Stimulated activated CD8-positive, alpha-beta memory T cell treated with anti-CD3 and anti-CD28 coated beads, Interleukin-7, amount 100 ng/mL, for 24 hours (primary cell): Measurements from ENCODE around the gene DR1.
"Not testable (repeated sequence)": the region's sequence is repeated elsewhere in the genome, so short reads cannot be mapped to it uniquely, and the experiment has no call there.

Source experiments
- DNase-seq: peaks from one replicate; pipeline ENCODE4 v3.0.0-alpha.2; 2020; ENCODE audit warnings: low read depth

DR1 gene

GRCh38 chr1:93340090-93340489, 5.6 kb upstream of the DR1 start:
- DNase-seq = no peak

DNA sequence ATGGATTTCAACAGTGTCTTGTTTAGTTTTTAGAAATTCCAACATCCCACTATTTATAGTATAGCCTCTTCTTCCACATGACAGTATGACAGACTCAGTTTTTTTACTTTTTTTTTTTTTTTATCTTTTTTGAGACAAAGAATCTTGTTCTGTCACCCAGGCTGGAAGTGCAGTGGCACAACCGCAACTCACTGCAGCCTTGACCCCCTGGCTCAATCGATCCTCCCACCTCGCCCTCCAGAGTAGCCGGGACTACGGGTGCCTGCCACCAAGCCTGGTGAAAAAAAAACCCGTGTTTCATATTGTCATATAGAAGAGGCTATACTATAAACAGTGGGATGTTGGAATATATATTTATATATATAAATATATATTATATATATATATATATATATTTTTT, 1.2 kb upstream of the DR1 start:
- DNase-seq = no peak

- DNase-seq = no peak
These were observed 648 bp upstream of the DR1 start for GRCh38 chr1:93344886-93345632.

DNA sequence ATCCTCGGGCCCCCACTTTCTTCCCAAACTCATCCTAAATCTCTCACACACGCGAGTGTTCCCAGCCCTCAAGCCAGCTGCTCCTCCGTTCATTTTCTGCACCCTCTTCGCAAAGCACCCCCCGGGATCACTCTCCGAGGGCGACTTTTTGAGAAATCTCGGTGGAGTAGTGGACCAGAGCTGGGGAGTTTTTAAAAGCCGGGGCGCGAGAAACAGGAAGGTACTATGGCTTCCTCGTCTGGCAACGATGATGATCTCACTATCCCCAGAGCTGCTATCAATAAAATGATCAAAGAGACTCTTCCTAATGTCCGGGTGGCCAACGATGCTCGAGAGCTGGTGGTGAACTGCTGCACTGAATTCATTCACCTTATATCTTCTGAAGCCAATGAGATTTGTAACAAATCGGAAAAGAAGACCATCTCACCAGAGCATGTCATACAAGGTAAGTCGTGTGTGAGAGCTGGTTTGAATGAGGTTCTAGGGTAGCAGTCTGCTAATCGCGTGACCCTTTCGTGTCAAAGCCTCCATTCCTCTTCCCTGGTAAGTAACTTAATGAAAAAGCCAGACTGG, 800 bp downstream of the DR1 start:
- no peak for DNase-seq

GRCh38 chr1:93347334-93347899, 1.7 kb downstream of the DR1 start:
- DNase-seq = no peak

DNA sequence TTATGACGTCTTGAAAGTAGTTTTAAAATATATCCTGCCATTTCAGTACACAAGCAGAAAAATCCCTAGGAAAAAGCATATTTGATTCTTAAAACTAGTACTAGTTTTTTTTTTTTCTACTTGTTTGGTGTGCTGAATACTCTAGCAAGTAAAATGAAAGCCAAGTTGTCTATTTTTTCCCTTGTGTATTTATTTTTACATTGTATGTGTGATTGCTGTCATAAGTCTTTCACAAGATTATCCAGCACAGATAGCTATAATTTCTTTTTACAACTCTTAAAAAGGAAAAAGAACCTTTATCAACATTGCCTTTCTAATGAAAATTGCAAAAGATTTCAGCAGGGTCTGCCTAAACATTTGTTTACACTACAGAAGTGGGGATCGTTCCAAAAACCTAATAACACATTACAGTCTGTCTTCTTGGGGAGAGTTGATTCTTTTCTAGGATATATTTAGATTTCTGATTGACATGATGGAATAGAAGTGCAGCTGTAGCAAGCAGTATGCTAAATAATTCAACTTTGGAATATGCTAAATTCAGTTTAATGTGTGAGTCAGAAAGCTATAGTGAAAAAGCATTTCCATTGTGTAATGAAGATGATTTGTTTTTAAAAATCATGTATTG, 2.5 kb downstream of the DR1 start:
- DNase-seq = no peak

GRCh38 chr1:93349231-93350135, 3.8 kb downstream of the DR1 start:
- DNase-seq = no peak

DNA sequence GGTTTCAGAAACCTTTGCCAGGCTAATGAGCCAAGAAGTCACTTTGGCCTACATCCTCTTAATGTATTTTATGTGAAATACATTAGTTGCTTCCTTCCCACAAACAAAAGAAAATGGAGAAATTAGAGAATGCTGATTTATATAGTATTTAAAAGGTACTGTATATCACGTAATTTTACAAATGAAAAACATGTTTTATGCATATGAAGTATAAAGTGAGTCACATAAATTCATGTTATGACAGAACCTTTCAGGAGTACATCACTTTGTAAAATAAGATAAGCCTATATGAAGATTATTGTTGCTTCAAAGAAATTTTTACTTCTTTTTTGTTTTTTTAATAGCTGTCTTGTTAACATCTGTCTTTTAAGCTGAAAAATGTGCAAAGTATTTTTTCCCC, 4.6 kb downstream of the DR1 start:
- no peak for DNase-seq

DNA sequence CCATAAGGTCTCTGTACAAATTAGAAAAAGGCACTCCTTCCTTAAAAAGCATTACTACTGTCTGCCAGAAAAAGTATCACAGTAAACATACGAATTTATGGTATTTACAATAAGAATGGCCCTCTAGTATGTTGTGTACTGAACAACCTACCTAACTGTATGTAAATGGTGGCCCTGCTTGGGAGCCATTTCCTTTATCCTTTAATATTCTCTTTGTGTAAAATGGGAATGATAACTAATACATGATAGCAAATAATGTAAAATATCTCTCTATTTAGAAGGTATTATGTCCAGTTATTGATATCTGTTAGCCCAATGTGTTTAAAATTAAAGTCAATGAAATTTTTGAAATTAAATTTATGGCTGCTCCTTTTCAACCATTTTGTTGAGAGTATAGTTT, 5.2 kb downstream of the DR1 start:
- DNase-seq = no peak

DNA sequence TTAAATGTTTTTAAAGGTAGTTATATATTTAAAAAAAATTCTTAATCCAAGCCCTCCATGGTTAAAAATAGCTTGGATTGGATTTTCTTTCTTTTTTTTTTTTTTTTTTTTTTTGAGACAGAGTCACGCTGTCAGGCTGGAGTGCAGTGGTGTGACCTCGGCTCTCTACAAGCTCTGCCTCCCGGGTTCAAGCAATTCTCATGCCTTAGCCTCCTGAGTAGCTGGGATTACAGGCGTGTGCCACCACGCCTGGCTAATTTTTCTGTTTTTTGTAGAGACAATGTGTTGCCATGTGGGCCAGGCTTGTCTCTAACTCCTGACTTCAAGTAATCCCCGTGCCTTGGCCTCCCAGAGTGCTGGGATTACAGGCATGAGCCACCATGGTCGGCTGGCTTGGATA, 5.6 kb downstream of the DR1 start:
- not testable (repeated sequence) for DNase-seq

GRCh38 chr1:93352376-93352775, 6.7 kb downstream of the DR1 start:
- DNase-seq = no peak

GRCh38 chr1:93353286-93353685, 7.6 kb downstream of the DR1 start:
- DNase-seq = no peak

DNA sequence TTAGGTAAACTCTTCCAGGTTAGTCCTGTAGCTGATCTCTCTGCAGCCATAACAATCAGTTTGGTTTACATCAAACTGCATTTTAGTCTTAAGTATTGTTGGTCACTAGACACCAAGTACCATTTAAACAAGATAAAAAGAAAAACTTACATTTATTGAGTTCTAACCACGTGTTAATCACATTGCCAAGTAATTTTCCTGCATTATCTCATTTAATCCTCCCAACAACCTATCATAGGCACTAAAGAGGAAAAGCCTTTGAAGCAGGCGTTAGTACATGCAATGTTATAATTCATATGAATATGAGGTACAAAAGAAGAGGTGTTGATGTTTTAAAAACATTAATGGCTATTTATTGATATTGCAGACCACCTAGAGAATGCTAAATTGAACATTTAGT, 9.0 kb downstream of the DR1 start:
- no peak for DNase-seq

GRCh38 chr1:93357242-93357641, 11.5 kb downstream of the DR1 start:
- DNase-seq = no peak

DNA sequence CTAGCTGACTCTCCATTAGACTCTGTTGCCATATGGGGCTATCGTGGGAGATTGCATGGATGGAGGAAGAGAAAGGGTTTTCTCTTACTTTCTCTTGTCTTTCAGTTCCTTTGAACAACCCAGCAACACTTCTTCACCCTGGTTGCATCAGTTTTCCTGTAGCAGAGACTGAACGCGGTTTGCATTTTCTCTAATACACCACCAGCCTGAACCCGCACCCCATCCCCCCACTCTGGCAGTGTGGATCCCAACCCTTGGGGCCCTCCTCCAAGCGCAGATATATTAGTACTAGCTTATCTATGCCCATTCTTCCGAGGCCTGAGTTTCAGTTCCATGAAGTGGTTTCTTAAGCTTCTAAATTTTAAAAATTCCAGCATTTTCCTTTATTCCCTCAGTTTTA, 12.6 kb downstream of the DR1 start:
- no peak for DNase-seq

- no peak for DNase-seq
These were observed 14.4 kb downstream of the DR1 start for GRCh38 chr1:93360111-93360510.

DNA sequence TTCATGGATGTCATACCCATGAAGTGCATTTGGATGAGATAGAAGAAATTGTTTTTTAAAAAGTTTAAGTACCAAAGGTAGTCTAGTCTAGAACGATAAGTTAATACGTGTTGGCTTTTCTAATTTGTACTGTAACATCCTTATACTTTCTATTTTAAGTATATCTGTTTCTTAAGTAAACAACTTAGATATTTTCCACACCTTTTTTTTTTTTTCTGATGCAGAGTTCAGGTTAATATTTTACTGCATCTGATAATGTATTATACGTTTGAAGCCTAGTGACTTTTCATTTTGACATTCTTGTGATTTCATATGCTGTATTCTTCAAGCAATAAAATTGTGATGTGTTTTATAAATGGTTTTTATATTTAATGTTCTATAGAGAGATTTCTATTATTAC, 16.5 kb downstream of the DR1 start:
- DNase-seq = no peak

- DNase-seq = no peak
These were observed 20.1 kb downstream of the DR1 start for GRCh38 chr1:93365813-93366212.

DNA sequence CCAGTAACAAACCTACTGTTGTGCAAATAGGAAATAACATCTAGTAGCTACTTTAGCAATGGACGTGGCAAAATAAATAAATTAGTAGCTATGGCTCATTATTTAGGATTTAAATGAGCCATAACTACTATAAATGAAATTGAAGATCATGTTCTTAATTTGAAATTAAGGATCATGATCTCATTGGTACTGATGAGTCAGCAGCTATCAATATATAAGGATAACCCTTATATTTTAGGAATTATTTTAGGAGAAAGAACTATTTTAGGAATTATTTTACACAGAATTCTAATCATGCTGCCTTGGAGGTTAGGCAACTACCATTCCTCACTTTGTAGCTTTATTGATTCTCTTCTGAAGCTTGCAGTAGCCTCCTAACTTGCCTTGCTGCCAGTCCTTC, 24.0 kb downstream of the DR1 start:
- DNase-seq = no peak

GRCh38 chr1:93374334-93375106, 28.8 kb downstream of the DR1 start:
- no peak for DNase-seq

DNA sequence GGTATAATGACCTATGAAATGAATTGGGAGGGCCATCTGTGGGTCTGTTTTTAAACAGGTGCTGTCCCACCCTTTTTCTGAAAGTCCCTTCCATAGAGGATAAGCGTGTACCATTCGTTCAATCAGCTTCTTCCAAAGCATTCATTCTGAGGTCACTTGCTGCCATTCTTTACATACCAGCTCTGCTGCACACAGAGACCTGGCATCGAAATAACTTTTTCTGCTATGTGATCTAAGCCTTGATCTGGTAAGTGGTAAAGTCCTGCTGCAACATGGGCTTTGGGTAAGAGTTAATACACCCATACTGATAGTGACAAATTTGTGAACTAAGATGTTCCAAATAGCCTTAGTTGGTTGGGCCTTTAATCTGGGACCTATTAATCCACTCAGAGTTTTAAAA, 38.9 kb downstream of the DR1 start:
- no peak for DNase-seq

GRCh38 chr1:93386268-93386667, 40.6 kb downstream of the DR1 start:
- not testable (repeated sequence) for DNase-seq
